GM04503 (cell line): Measurements from ENCODE around the gene CD48.

Experiments used
- DNase-seq: peaks from one replicate; pipeline ENCODE4 v3.0.0-alpha.2; 2012; ENCODE audit warnings: low read depth

Gene CD48

GRCh38 chr1:160711602-160712311 lies at the start of gene CD48:
Gene CD48, minus strand, starts transcription at chr1:160711822. Its CDS starts 59 bp downstream, at chr1:160711763.
- DNase-seq = no peak

- no peak for DNase-seq
These were observed 49.4 kb upstream of the CD48 start for GRCh38 chr1:160761046-160761445.

- no peak for DNase-seq
These were observed 48.1 kb upstream of the CD48 start for GRCh38 chr1:160759740-160760139.

GRCh38 chr1:160758521-160758920 lies 46.9 kb upstream of the CD48 start:
- no peak for DNase-seq

GRCh38 chr1:160756849-160757201 lies 45.2 kb upstream of the CD48 start:
- DNase-seq = no peak

GRCh38 chr1:160755911-160756848 lies 44.6 kb upstream of the CD48 start:
- no peak for DNase-seq

- DNase-seq = no peak
These were observed 43.8 kb upstream of the CD48 start for GRCh38 chr1:160755461-160755860.

GRCh38 chr1:160753594-160753993 lies 42.0 kb upstream of the CD48 start:
- DNase-seq = no peak

- DNase-seq = no peak
These were observed 41.3 kb upstream of the CD48 start for GRCh38 chr1:160752924-160753323.

- DNase-seq = no peak
These were observed 40.8 kb upstream of the CD48 start for GRCh38 chr1:160752406-160752805.

GRCh38 chr1:160750608-160751007 lies 39.0 kb upstream of the CD48 start:
- DNase-seq = no peak

GRCh38 chr1:160748878-160749269 lies 37.3 kb upstream of the CD48 start:
- no peak for DNase-seq

GRCh38 chr1:160748181-160748877 lies 36.7 kb upstream of the CD48 start:
- no peak for DNase-seq

- no peak for DNase-seq
These were observed 36.1 kb upstream of the CD48 start for GRCh38 chr1:160747717-160748116.

GRCh38 chr1:160746836-160747500 lies 35.3 kb upstream of the CD48 start:
- no peak for DNase-seq

GRCh38 chr1:160745551-160745950 lies 33.9 kb upstream of the CD48 start:
- no peak for DNase-seq

- no peak for DNase-seq
These were observed 33.4 kb upstream of the CD48 start for GRCh38 chr1:160744852-160745520.

- no peak for DNase-seq
These were observed 32.7 kb upstream of the CD48 start for GRCh38 chr1:160744199-160744851.

GRCh38 chr1:160743266-160743665 lies 31.6 kb upstream of the CD48 start:
- no peak for DNase-seq

- DNase-seq = no peak
These were observed 31.0 kb upstream of the CD48 start for GRCh38 chr1:160742428-160743127.
